ENCODE data around the gene CRTC2. TPM values are rescaled to one million over a fixed set of nuclear protein-coding genes. Genes with fewer than 3 reads are reported as not detected.

Gene CRTC2
- total RNA-seq, 1 experiment from 2014 or later = 40.8 TPM

- intact Hi-C loops (cut with micrococcal nuclease; ENCODE audit: unreplicated experiment) = no loop called here
- DNase-seq (ENCODE audit: low spot score) = no peak
- ChIA-PET POLR2A (ENCODE audit: low non-redundant PET) (no interaction called here), CTCF (no interaction called here)
- H3K9me3 ChIP-seq (ENCODE audit: low read depth, low read length, poor library complexity, severe bottlenecking) = no peaks in the 10 kb centered on the region
- BruUV-seq (replicated peaks) = no TSS peak
- H3K27ac ChIP-seq (ENCODE audit: low read depth, low read length, poor library complexity, severe bottlenecking) = no peak overlapping the region
- peaks cover 5% of the 10 kb centered on the region for H3K36me3 ChIP-seq (ENCODE audit: insufficient read depth, low read length, poor library complexity, severe bottlenecking)
- H3K27me3 ChIP-seq (replicated peaks; ENCODE audit: insufficient read depth, low read depth, low read length, poor library complexity) = no peaks in the 10 kb centered on the region
- H3K4me1 ChIP-seq (ENCODE audit: insufficient read depth, low read length, poor library complexity, severe bottlenecking) = no peaks in the 10 kb centered on the region
- TF ChIP-seq, protein P1, sequence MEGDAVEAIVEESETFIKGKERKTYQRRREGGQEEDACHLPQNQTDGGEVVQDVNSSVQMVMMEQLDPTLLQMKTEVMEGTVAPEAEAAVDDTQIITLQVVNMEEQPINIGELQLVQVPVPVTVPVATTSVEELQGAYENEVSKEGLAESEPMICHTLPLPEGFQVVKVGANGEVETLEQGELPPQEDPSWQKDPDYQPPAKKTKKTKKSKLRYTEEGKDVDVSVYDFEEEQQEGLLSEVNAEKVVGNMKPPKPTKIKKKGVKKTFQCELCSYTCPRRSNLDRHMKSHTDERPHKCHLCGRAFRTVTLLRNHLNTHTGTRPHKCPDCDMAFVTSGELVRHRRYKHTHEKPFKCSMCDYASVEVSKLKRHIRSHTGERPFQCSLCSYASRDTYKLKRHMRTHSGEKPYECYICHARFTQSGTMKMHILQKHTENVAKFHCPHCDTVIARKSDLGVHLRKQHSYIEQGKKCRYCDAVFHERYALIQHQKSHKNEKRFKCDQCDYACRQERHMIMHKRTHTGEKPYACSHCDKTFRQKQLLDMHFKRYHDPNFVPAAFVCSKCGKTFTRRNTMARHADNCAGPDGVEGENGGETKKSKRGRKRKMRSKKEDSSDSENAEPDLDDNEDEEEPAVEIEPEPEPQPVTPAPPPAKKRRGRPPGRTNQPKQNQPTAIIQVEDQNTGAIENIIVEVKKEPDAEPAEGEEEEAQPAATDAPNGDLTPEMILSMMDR (conservative IDR thresholded peaks at IDR 0.05; ENCODE audit: low read depth, low read length) = no peak
- TF ChIP-seq EZH2 (IDR thresholded peaks at IDR 0.05; ENCODE audit: borderline replicate concordance, low read depth, low read length, poor library complexity, severe bottlenecking) = no peak
- H3K4me3 ChIP-seq (ENCODE audit: low read depth, low read length, poor library complexity, severe bottlenecking) = no peak overlapping the region
Measured at GRCh38 chr1:153899509-153899908, 58.9 kb downstream of the CRTC2 start.

Small RNAs within 50 kb of the gene (microRNA-seq; reads per million reads assigned to microRNA genes)
- not detected for gene MIR6737

Other genes with a start within 250 kb of the CRTC2 start
- 56.7 and 58.0 TPM in 2 replicates for gene INTS3, start 230.6 kb downstream of the CRTC2 start, total RNA-seq (2021)
- gene SLC27A3, start 183.2 kb downstream of the CRTC2 start, total RNA-seq (2021) = 5.0 and 5.7 TPM in 2 replicates
- 58.8 and 67.3 TPM in 2 replicates for gene GATAD2B, start 35.6 kb downstream of the CRTC2 start, total RNA-seq (2021)
- 61.5 and 66.6 TPM in 2 replicates for gene DENND4B, start 11.9 kb downstream of the CRTC2 start, total RNA-seq (2021)
- gene SLC39A1, start 4.9 kb upstream of the CRTC2 start, total RNA-seq (2021) = 90.7 and 97.3 TPM in 2 replicates
- gene CREB3L4, start 9.3 kb upstream of the CRTC2 start, total RNA-seq (2021) = 8.7 and 14.4 TPM in 2 replicates
- gene JTB, start 19.1 kb upstream of the CRTC2 start, total RNA-seq (2021) = 126 and 142 TPM in 2 replicates
- gene RAB13, start 27.7 kb upstream of the CRTC2 start, total RNA-seq (2021) = 169 and 206 TPM in 2 replicates
- gene RPS27, start 32.1 kb upstream of the CRTC2 start, total RNA-seq (2021) = 1,464 and 1,548 TPM in 2 replicates
- gene NUP210L, start 196.5 kb upstream of the CRTC2 start, total RNA-seq (2021) = 0.04 and 0.09 TPM in 2 replicates
- gene TPM3, start 233.5 kb upstream of the CRTC2 start, total RNA-seq (2021) = 661 and 746 TPM in 2 replicates
- not detected in 2 replicates for gene CFAP141, start 247.7 kb upstream of the CRTC2 start, total RNA-seq (2021)